AG09319 (cell line): Measurements from ENCODE around the gene CCDC12.

Source experiments
- DNase-seq: peaks from one replicate; pipeline ENCODE4 v3.0.0-alpha.2; 2010; ENCODE audit warnings: low read depth; ENCODE audit errors: extremely low read depth
- CTCF ChIP-seq: IDR thresholded peaks from 2 replicates; pipeline ENCODE4 v1.5.1; 2011; ENCODE audit warnings: low read depth, mild to moderate bottlenecking, inconsistent platforms, low read length, moderate library complexity

CCDC12 gene

DNA sequence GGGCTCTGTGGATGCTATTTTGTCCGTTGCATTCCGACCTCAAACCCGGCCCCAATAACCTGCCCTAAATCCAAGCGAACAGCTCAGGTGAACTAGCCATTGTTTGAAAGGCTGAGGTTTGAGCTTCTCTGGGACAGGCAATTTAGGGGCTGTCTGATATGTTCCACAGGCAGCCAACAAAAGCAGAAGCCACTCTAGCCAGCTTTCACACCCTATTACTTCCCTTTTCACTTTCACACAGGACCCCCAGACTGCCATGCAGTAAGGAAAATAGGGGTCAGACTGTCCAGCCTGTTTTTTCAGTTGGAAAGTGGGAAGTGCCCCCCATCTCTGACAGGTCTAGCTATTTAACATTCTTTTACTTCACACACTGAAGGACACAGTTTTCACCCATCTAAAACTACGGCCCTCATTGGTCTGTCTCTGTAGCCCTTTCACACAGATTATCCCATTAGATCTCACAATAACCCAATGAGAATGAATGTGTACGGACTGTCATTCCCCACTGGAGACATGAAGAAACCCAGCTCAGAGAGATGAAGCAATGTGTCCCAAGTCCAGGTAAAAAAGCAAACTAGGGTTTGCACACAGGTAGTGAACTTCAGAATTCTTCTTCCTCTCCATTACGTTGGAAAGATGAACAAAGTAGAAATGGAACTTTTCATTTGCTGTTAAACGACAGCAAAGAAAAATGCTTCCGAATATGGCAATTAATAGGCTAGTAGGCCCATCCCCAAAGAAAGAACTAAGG, 1.9 kb downstream of the CCDC12 start:
- DNase-seq: no peak
- no peak for TF ChIP-seq CTCF

DNA sequence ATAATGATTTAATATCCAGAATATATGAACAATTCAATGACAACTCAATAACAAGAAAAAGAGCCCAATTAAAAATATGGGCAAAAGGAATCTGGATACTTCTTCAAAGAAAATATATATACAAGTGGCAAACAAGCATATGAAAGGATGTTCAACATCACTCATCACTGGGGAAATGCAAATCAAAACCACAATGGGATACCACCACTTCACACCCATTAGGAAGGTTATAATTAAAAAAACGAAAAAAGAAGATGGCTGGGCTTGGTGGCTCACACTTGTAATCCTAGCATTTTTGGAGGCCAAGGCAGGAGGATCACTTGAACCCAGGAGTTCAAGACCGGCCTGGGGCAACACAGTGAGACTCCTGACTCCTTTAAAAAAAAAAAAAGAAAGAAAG, 4.1 kb downstream of the CCDC12 start:
- no peak for TF ChIP-seq CTCF

GRCh38 chr3:46971742-46972141, 4.8 kb downstream of the CCDC12 start:
- no peak for TF ChIP-seq CTCF
- DNase-seq: no peak

More for the DNA sequence above, 4.1 kb downstream of the CCDC12 start:
- no peak for DNase-seq

DNA sequence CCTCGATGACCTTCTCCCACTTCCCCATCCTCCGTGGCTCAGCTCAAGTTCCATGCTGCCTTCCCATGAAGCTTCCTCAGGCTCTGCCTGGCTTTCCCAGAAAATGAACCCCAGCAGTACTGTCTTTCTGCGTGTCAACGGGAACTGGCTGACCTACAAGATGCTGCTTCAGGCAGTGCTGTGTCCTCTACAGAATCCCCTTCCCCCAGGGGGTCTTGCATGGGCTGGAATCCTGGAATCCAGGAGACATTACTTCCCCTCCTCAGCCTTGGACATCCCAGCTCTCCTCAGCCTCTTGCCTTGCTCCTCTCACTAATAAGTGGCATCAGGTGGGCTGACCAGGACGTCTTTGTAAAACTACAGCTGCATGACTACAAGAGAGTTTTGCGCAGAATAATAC, 5.4 kb downstream of the CCDC12 start:
- no peak for TF ChIP-seq CTCF
- no peak for DNase-seq

- no peak for TF ChIP-seq CTCF
- no peak for DNase-seq
Measured at GRCh38 chr3:46970391-46971091, 6.0 kb downstream of the CCDC12 start.

DNA sequence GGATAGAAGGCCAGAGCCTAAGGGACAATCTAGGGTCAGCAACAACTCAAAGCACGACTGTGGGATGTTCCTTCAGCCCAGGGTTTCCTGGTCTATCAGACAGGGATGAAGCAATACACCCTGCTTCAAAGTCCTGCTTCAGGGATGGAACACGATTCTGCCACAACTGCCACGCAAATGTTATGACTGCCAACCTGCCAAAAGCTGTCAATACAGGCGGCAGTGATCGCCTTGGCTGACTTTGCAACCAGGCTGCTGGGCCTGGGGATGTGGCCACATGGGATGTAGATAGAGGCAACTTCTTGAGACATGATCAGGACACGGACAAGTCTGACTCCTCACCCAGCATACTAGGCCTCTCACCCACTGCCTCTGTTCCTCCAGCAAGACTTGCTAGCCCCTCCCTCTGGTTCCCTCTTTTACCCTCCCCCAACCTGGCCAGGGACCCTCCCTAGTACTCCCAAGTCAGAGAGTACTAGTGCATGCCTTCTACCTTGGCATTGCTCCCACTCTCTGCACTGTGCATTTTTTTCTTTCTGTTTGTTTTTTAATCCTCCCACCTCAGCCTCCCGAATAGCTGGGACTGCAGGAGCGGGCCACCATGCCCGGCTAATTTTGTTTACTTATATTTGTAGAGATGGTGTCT, 7.6 kb downstream of the CCDC12 start:
- DNase-seq: no peak
- no peak for TF ChIP-seq CTCF

- DNase-seq: no peak
- no peak for TF ChIP-seq CTCF
Measured at GRCh38 chr3:46966811-46967210, 9.7 kb downstream of the CCDC12 start.
